IPS DF 4.7 (cell line): ENCODE data around the gene POR.
A peak's percentile ranks its signal among the peaks of the same experiment; 100 is the strongest.
"Not testable (repeated sequence)": the region's sequence is repeated elsewhere in the genome, so short reads cannot be mapped to it uniquely, and the experiment has no call there.

ENCODE experiments used
- DNase-seq: peaks from one replicate; pipeline ENCODE4 v3.0.0-alpha.2; 2013; ENCODE audit warnings: low spot score; ENCODE audit errors: extremely low read depth

The POR gene

DNA sequence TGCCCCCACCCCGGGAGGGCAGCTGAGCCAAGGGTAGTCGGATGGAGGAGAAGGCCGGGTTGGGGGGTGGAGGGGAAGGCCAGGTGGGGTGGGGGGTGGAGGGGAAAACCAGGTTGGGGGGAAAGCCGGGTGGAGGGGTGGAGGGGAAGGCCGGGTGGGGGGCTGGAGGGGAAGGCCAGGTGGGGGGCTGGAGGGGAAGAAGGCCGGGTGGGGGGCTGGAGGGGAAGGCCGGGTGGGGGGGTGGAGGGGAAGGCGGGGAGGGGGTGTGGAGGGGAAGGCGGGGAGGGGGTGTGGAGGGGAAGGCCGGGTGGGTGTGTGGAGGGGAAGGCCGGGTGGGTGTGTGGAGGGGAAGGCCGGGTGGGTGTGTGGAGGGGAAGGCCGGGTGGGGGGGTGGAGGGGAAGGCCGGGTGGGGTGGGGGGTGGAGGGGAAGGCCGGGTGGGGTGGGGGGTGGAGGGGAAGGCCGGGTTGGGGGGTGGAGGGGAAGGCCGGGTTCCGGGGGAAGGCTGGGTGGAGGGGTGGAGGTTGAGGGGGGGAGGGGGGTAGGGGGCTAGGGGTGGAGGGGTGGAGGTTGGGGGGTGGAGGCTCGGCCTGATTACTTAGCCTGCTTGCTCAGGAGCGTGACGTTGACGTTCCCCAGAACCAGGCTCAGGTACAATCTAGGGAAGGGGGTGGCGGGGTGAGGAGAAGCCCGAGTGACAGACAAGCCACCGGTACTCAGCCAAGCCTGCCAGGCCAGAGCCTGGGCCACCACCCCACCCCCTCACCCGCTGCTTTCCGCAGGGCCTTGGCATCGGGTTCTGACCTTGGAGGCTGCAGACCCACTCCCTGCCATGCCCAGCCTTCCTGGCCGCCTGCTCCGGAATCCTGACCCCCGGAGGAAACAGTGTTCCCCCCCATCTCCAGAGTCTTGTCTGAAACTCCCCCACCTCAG lies 73.9 kb downstream of the POR start:
- DNase-seq: no peak

GRCh38 chr7:75989500-75990388 lies 74.8 kb downstream of the POR start:
- DNase-seq: no peak

DNA sequence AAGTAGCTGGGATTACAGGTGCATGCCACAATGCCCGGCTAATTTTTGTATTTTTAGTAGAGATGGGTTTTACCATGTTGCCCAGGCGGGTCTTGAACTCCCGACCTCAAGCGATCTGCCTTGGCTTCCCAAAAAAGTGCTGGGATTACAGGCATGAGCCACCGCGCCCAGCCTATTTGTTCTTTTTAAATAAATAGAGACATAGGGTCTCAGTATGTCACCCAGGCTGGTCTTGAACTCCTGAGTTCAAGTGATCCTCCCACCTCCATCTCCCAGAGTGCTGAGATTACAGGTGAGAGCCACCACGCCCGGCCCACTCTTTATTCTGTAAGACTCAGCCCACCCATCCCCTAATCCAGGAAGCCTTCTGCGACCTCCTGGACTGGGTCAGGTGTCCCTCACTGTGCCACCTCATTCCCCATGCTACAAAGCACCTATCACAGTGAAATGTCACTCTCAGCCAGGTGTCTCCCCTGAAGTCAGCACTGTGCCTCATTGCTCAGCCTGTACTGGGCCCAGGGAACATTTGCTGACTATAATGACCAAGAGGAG lies 76.7 kb downstream of the POR start:
- DNase-seq: no peak

DNA sequence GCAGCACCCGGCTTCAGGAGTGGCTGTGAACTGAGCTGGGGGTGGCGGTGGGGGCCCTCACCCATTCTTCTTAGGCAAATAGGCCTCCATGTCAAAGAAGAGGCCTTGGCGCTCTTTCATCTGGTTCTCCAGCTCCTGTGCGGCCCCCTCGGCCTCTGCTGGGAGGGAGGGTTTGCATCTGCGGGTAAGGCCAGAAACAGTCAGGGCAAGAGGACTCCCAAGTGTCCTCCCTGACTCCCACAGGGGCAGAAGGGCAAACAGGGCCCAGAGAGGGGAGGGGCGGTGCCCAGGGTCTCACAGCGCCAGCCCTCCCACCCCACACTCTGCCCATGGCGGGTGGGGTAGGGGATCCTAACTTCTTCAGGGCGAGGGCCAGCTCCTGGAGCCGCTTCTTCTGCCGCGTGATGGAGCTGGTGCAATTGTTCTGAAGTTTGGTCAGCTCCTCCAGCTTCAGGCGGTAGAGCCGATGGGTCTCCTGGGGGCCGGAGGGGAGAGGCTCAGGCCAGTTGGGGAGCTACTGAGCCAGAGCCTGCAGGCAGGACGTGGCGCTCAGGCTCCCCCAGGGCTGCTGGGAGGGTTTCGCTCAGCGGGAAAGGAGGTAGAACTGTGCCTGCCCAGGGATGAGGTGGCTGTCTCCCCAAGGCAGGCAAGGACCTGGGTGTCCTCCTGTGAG lies 77.3 kb downstream of the POR start:
- DNase-seq: no peak

DNA sequence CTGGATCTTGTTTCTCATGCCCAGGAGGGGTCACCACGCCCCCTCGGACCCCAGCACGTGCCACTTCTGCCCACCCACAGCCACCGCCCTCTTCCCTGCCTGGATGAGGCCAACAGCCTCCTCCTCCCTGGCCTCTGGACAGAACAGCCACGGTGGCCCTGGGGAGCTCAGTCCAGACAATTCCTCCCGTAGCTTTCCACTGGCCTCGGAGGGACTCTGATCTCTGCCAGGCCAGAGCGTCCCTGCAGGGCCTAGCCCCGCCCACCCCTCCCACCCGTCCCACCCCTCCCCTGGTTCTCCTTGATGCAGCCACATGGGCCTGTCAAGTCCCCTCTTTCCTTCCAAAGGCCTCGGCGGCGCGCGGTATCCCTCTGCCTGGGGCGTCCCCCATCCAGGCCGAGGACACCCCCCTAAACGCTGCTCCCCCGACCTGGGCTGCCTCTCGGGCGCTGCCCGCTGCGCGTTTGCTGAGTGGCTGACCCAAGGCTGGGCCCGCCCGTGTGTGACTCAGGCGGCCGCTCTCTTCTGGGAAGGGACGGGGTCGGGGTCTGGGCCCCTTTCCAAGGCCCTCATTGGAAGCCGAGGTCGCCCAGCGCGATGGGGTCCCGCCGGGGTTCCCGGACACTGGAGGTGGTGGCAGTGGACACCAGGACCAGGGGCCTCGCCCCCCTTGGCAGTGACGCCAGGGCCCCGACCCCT lies 78.9 kb downstream of the POR start:
- no peak for DNase-seq

DNA sequence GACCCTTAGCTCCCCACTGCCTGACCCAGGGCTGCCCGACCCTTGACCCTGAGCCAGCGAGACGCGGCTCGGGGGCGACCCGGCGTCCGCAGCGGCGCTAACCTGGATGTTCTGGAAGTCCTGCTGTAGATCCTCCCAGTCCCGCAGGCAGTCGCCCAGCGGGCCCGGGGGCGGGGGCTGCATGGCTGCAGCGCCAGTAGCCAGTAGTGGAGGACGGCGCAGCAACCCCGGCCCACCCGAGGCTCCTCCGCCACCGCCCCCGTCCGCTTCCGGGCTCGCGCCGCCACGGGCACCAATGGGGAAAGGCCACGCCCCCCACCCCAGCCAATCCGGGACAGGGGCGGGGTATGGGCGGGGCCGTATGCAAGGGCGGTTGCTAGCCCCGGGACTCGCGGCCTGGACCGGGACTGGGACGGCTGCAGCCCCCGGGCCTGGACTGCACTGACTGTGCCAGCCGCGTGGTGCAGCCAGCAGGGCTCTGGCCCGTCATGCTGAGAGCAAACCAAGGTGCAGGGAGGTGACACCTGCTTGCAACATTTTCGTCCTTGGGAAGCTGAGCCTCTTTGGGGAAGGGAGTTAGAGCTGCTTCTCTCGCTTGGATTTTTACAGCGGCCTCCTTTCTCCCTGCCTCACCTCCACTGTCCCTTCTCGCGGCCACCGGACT lies 79.6 kb downstream of the POR start, which contains the start of gene TMEM120A:
TSS of gene TMEM120A (minus strand) at position 208 of the 664 bp plus-strand sequence. CDS start at position 183, 25 bp downstream.
- peak; percentile 33 for DNase-seq

- DNase-seq: no peak
Measured at GRCh38 chr7:75995052-75995471, 80.1 kb downstream of the POR start.

DNA sequence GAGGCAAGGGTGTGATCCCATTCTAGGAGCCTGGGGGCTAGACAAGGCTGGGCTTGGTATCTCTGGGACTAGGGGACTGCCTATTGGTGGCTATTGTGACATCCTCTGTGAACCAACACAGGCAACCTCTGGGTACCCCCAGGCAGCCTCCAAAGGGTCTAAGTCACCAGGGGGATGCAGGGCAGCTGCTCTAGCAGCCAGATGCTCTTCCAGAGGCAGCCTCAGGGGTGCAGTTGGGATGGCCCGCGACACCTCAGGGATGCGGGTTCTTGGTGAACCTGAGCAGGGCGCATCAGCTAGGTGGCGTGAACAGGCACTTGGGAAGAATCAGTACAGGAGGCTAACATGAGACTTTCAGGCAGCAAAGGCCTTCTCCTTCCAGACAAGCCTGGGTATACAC lies 81.0 kb downstream of the POR start:
- no peak for DNase-seq

GRCh38 chr7:75996476-75996875 lies 81.5 kb downstream of the POR start:
- no peak for DNase-seq

GRCh38 chr7:75998038-75998437 lies 83.1 kb downstream of the POR start:
- DNase-seq: no peak

DNA sequence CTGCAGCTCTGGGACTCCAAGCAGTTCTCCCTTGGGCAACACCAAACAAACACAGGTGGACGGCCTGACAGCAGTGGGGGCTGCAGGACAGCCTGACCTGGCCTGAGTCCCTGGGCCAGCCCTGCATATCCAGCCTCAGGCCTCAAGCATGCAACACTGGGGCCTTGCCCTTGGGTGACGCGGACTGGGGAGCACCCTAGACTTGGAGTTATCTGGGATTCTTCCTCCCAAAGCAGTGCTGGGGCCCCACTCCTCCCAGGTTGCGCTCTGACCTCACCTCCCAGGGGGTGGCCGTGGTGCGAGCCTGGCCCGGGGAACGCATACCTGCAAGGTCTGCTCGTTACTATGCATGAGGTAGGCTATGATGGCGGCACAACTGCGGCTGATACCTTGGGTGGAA lies 85.6 kb downstream of the POR start:
- DNase-seq: no peak

GRCh38 chr7:76002139-76002538 lies 87.2 kb downstream of the POR start:
- no peak for DNase-seq

DNA sequence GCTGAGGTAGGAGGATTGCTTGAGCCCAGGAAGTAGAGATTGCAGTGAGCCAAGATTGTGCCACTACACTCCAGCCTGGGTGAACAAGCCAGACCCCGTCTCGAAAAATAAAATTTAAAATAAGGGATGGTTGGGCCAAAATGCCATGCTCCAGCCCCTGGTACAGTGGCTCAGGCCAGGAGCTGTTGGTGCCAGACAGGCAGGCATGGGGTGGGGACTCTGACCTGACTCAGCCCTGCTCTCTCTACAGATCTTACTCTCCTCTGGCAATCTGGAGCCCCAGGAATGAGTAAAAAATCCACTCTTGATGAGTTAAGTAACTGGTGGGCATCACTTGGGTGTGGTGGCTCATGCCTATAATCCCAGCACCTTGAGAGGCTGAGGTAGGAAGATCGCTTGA lies 87.9 kb downstream of the POR start:
- no peak for DNase-seq

GRCh38 chr7:76003351-76003750 lies 88.4 kb downstream of the POR start:
- DNase-seq: no peak

DNA sequence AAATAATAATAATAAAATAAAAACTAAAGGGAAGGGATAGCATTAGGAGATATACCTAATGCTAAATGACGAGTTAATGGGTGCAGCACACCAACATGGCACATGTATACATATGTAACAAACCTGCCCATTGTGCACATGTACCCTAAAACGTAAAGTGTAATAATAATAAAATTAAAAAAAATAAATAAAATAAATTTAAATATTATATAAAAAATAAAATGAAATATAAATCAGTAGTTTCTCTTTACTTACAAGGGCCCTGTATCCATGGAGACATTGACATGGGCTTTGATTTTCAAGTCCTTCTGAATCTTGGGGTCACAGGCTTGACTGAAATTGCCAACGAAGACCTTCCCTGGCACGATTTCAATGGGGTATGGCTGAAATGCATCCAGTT lies 90.0 kb downstream of the POR start:
- DNase-seq: not testable (repeated sequence)

DNA sequence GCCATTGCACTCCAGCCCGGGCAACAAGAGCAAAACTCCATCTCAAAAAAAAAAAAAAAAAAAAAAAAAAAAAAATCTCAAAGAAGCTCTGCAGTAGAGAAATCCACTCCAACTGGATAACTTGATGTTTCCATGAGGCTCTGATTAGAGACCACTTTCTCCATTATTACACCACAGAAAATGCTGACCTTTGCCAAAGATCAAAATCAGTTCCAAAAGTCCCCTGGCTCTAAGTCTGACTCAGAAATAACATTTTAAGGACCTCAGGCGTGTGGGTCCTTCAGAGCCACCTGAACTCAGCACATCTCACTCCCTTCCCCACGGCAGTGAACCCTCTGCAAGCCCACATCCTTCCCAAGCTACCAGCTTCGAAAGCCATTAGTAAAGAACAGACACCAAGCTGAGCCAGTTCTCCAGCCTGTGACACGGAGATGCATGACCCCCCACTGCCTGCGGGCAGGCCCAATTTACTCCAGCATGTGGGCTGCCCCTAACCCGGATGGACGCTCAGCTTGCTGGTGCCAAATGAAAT lies 93.3 kb downstream of the POR start:
- no peak for DNase-seq

- DNase-seq: no peak
Measured at GRCh38 chr7:76009672-76010600, 95.0 kb downstream of the POR start.

- no peak for DNase-seq
Measured at GRCh38 chr7:76011442-76011861, 96.5 kb downstream of the POR start.
